ENCODE measurements around the gene THUMPD1. TPM values are rescaled to one million over a fixed set of nuclear protein-coding genes. Genes with fewer than 3 reads are reported as not detected.

THUMPD1 gene
- 76.4 and 80.2 TPM in 2 replicates for total RNA-seq

GRCh38 chr16:20741554-20742285 is at the start of gene THUMPD1:
Gene THUMPD1 (minus strand): TSS chr16:20741818. CDS start chr16:20741739, 79 bp downstream.

GRCh38 chr16:20763461-20764232 is 22.0 kb upstream of the THUMPD1 start, which contains the start of gene ACSM3:
Gene ACSM3 (plus strand): TSS chr16:20764014. CDS start chr16:20770035, 6,021 bp downstream.

Other genes with a start within 250 kb of the THUMPD1 start
- not detected in 2 replicates for gene ACSM2B, start 165.5 kb downstream of the THUMPD1 start, total RNA-seq
- not detected in 2 replicates for gene ACSM1, start 44.1 kb downstream of the THUMPD1 start, total RNA-seq
- gene ACSM3, start 22.2 kb upstream of the THUMPD1 start, total RNA-seq: 0.28 and 1.2 TPM in 2 replicates
- gene ERI2, start 64.7 kb upstream of the THUMPD1 start, total RNA-seq: 19.6 and 43.5 TPM in 2 replicates
- gene REXO5, start 64.7 kb upstream of the THUMPD1 start, total RNA-seq: 3.6 and 5.6 TPM in 2 replicates
- gene DCUN1D3, start 158.5 kb upstream of the THUMPD1 start, total RNA-seq: 43.4 and 53.7 TPM in 2 replicates
- 41.3 and 55.1 TPM in 2 replicates for gene LYRM1, start 159.0 kb upstream of the THUMPD1 start, total RNA-seq